Head of caudate nucleus (tissue), 42 donors: ENCODE results near the gene DDIT4.
A peak's percentile ranks its signal among the peaks of the same experiment; 100 is the strongest.
"Not testable (repeated sequence)": the region's sequence is repeated elsewhere in the genome, so short reads cannot be mapped to it uniquely, and the experiment has no call there.

ENCODE experiments used
- DNase-seq, 42 donors: peaks; one replicate each; pipeline versions ENCODE4 v3.0.0 to v3.0.0-alpha.2; 2020 to 2021; ENCODE audit warnings: mixed read lengths in 7 of 42
- intact Hi-C: fragments of 100-400 bp; cut with DNase I; formaldehyde crosslinking; loops from one replicate; pipeline ENCODE4 v1.15.0; 2022

Gene DDIT4

DNA sequence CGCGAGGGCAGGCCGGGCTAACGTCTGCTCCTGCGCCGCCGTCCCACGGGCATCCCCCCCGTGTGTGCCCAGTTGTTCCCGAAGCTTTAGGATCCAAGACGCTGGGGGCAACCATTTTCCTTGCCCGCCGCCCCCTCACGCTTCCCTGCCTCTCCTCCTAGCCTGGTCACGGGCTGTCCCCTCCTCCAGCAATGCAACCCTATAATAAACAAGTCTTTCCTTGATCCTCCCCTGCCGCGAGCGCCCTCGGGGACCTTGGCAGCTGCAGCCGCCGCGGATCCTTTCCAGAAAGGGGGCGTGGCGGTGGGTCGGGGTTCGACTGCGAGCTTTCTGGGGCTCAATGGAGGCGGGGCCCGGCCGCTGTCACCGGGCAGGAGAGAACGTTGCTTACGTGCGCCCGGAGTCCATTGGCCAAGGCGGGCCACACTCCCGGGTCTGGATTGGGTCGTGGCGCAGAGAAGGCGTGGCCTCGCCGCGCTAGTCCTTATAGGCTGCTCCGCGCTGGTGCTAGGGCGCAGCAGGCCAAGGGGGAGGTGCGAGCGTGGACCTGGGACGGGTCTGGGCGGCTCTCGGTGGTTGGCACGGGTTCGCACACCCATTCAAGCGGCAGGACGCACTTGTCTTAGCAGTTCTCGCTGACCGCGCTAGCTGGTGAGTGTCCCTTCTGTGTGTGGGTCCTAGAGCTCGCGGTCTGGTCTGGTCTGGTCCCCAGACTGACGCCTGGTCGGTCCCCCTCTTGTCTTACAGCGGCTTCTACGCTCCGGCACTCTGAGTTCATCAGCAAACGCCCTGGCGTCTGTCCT lies at the start of gene DDIT4:
Gene DDIT4 (plus strand): TSS at position 515 of the 803 bp plus-strand sequence. CDS start 293 bp downstream, outside the sequence.
- intact Hi-C loops = loop anchor here (10.0 kb wide), 1 partner anchor 59 kb away; the partner anchor contains the start of genes ANAPC16 and ASCC1
- DNase-seq = peak; percentile 99 to 100 (median 100)

DNA sequence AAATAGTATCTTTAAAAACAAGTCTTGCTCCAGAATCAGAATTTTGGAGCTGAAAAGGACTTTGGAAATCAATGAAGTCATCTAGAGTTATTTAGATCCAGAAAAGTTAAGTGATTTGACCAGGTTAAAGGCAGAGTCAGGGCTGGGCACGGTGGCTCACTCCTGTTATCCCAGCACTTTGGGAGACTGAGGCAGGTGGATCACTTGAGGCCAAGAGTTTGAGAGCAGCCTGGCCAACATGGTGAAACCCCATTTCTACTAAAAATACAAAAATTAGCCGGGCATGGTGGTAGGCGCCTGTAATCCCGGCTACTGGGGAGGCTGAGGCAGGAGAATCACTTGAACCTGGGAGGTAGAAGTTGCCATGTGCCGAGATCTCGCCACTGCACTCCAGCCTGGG lies 49.5 kb upstream of the DDIT4 start:
- peak in 3 of 42 donors; percentile 25 to 39 (median 27) for DNase-seq
- intact Hi-C loops = not testable (repeated sequence)

DNA sequence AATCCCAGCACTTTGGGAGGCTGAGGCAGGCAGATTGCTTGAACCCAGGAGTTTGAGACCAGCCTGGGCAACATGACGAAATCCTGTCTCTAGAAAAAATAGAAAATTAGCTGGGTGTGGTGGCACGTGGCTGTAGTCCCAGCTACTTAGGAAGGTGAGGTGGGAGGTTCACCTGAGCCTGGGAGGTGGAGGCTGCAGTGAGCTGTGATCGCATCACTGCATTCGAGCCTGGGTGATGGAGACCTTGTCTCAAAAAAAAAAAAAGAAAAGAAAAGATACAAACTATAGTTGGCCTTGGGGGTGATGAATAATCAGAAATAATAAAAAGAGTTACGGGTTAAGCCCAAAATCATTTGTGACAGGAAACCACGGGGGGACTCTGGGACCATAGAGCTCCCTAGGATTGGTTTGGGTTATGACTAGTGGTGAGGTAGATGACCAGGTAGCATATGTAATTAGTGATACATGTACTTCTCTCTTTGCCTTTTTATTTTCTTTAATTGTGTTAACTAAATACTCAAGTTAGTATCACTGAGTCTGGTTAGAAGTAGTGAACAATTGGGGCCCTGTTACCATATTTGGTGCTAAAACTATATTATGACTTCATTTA lies 47.2 kb upstream of the DDIT4 start:
- intact Hi-C loops = no loop called here
- DNase-seq = peak in 21 of 42 donors; percentile 15 to 75 (median 39)

DNA sequence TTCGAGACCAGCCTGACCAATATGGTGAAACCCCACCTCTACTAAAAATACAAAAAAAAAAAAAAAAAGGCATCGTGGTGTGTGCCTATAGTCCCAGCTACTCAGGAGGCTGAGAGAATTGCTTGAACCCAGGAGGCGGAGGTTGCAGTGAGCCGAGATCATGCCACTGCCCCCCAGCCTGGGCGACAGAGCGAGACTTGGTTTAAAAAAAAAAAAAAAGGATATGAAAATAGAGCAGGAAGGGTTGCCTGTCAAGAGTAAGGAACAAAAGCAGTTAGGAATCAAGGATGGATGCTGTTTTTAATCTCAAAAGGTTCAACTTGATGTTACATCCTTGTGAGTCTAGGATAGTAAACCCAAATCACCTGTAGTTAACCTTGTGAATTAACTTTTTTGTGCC lies 45.9 kb upstream of the DDIT4 start:
- intact Hi-C loops = no loop called here
- DNase-seq = peak in 2 of 42 donors; percentile 4 to 26

- peak in 2 of 42 donors; percentile 8 to 22 for DNase-seq
- intact Hi-C loops = no loop called here
Measured at GRCh38 chr10:72228318-72228751, 45.4 kb upstream of the DDIT4 start.

DNA sequence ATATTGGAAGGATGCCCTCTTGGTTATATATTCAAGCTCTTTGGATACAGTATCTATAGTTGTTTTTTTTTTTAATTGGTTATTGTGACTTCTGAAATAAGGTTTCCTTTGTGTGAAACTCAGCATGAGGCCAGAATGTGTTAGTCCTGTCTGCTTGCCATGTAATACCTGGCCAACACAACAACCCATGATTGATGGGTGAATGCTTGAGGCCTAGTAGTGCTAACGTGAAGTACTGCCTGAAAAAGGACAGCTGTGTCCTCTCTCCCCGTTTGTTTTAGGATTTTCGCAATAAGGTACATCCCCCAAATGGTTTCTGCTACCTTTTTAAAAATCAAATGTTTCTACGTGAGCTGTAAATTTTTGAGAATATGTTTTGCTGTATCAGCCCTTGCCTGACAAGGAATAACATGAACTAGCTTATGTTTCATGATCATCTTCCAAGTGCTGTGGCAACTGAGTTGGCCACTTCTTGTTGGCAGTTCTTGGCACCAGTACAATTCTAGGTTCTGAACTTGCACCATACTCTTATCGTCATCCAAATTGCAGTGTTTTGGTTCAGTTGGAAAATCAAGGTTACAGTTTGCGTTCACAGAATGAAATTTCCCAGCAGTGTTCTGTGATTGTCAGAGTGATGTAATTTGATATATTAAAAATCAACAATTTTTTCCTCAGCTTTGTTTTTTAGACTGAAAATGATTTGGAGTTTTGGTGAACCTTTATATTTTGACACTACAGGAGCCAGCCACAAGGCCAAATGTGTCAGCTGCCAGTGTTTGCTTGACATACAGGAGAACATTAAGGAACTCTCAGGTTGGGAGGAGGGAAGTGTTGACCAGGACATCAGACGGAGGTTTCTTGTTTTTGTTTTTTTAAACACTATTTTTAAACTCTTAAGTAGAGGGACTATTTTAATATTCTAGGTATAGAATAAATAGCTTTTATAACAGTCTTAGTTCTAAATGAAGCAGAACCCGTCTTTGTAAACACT lies 44.2 kb upstream of the DDIT4 start:
- intact Hi-C loops = no loop called here
- peak in 2 of 42 donors; percentile 1 to 15 for DNase-seq

- DNase-seq = no peak
- intact Hi-C loops = no loop called here
Measured at GRCh38 chr10:72233621-72234020, 40.1 kb upstream of the DDIT4 start.

- intact Hi-C loops = no loop called here
- DNase-seq = peak in 1 of 42 donors; percentile 4
Measured at GRCh38 chr10:72234560-72235095, 39.1 kb upstream of the DDIT4 start.

DNA sequence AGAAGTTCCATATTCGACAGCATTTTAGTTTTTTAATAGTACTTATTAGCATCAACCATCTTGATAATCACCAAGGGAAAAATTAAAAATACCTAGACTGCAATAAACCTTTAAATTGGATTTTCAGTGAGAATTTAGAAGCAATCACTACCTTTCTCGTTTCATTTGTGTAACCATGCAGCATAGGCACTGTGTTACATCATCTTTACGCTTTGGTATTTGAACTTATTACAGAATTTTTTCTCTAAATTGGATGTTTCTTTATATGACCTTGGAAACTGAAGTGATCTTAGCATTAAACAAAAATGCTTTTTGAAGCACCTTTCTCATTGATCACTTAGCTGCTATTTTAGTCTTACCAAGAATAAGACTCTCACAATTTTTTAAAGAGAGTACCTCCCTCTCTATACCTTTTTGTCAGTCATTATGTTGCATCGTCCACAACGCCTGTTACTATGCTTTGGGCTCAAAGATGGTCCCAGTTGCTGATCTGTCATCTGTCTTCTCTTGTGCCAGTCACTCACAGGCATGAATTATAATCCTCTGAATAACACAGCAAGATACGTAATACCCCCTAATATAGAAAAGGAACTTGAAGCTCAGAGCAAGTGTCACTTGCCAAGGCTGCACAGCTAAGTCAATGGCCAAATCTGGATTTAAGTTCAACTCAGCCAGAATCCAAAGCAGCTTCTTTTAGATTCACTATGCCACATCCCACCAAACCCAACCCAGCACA lies 38.0 kb upstream of the DDIT4 start:
- intact Hi-C loops = no loop called here
- DNase-seq = peak in 1 of 42 donors; percentile 7

DNA sequence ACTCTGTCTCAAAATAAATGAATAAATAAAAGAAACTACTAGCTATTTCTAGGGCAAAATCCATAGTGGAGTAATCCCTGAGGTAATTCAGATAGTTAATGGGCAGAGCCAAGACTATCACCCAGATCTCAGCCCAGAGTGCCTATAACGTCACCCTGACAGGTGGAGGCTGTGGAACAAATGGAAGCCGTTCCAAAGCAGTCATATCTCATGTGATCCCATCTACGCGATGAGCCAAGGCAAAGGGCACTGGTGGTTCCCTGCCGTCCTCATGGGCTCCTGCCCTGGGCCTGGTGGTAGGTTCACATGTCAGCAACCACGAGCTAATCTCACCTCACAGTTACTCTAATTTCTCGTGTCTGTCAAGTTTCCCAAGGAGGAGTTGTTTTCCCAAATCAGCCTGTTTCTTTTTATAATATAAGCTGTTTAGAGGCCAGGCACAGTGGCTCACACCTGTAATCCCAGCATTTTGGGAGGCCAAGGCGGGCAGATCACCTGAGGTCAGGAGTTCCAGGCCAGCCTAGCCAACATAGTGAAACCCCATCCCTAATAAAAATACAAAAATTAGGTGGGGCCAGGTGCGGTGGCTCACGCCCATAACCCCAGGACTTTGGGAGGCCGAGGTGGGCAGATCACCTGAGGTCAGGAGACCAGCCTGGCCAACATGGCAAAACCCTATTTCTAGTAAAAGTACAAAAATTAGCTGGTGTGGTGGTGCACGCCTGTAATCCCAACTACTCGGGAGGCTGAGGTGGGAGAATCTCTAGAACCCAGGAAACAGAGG lies 35.1 kb upstream of the DDIT4 start:
- intact Hi-C loops = no loop called here
- no peak for DNase-seq

GRCh38 chr10:72239409-72239808 lies 34.3 kb upstream of the DDIT4 start:
- no peak for DNase-seq
- intact Hi-C loops = no loop called here

- DNase-seq = peak in 1 of 42 donors; percentile 1
- intact Hi-C loops = no loop called here
Measured at GRCh38 chr10:72240371-72240770, 33.4 kb upstream of the DDIT4 start.

GRCh38 chr10:72241691-72242252 lies 32.0 kb upstream of the DDIT4 start:
- peak in 1 of 42 donors; percentile 14 for DNase-seq
- intact Hi-C loops = no loop called here

DNA sequence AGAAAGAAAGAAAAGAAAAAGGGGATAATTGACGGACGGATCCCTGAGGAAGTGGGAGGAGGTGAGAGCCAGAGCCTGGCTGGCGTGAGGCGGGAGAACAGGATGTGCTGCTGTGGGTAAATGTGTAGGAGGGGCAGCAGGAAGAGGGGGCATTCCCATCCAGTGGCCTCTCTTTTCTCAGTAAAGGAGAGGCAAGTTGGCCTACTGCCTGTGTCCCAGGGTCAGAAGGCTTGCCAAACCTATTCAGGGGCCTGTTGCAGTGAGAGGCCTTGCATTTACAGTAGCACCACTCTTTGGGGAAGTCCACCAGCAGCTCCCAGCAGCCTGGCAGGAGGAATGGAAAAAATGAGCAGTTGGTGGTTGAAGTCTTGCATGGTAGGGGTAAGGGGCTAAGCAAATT lies 31.0 kb upstream of the DDIT4 start:
- intact Hi-C loops = no loop called here
- peak in 14 of 42 donors; percentile 22 to 70 (median 44) for DNase-seq

DNA sequence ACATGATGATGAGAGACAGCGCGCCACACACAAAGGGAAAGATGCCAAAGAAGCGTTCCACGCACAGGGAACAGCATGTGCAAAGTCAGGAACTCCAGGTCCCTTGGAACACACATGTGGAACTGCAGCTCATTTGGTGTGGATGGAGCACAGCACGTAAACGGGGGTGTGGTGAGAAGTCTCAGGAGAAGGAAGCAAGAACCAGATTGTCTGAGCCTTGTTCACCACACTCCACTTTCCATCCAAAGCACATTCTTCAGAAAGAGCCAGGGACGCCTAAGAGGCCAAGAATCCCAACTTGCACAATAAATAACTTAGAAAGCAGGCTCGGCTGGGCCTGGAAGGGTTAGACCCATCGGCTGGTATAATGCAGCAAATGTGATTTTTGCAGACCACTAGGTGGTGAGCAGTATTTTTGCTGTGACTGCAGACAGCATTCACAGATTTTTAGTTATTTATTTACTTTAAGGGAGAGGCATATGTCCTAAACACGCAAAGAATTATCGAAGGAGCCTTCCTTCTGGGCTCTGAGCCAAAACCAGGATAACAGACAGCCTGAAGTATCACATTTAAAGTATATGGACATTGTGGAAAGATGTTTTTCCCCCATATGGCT lies 29.8 kb upstream of the DDIT4 start:
- peak in 5 of 42 donors; percentile 23 to 60 (median 32) for DNase-seq
- intact Hi-C loops = no loop called here

- peak in 1 of 42 donors; percentile 1 for DNase-seq
- intact Hi-C loops = no loop called here
Measured at GRCh38 chr10:72244573-72245038, 29.1 kb upstream of the DDIT4 start.
